ENCODE measurements around the gene VNN1. TPM values are rescaled to one million over a fixed set of nuclear protein-coding genes. Genes with fewer than 3 reads are reported as not detected.

The VNN1 gene
- total RNA-seq, 1 donor from 2014 or later: not detected

GRCh38 chr6:132733814-132734213 lies 20.0 kb upstream of the VNN1 start:
- DNase-seq (ENCODE audit: low spot score): no peak
- Mint-ChIP-seq H3K27me3 (ENCODE audit: low read depth) (peaks cover 21% of the 10 kb centered on the region), H3K4me3 (ENCODE audit: unreplicated experiment) (no peak overlapping the region)

GRCh38 chr6:132733283-132733682 lies 19.4 kb upstream of the VNN1 start:
- H3K27ac Mint-ChIP-seq (ENCODE audit: unreplicated experiment): no peak overlapping the region
- DNase-seq (ENCODE audit: low spot score): no peak
- no peak overlapping the region for H3K4me3 Mint-ChIP-seq (ENCODE audit: unreplicated experiment)
- no peak for TF ChIP-seq CTCF (IDR thresholded peaks at IDR 0.05)
- H3K27me3 Mint-ChIP-seq (ENCODE audit: low read depth): peaks cover 19% of the 10 kb centered on the region
- no peaks in the 10 kb centered on the region for H3K4me1 Mint-ChIP-seq (ENCODE audit: low read depth)
- no peaks in the 10 kb centered on the region for H3K36me3 Mint-ChIP-seq (ENCODE audit: low read depth)
- H3K9me3 Mint-ChIP-seq (ENCODE audit: low read depth): no peaks in the 10 kb centered on the region

More at GRCh38 chr6:132733814-132734213, 20.0 kb upstream of the VNN1 start:
- H3K36me3 Mint-ChIP-seq (ENCODE audit: low read depth): no peaks in the 10 kb centered on the region
- no peak for TF ChIP-seq CTCF (IDR thresholded peaks at IDR 0.05)
- H3K9me3 Mint-ChIP-seq (ENCODE audit: low read depth): no peaks in the 10 kb centered on the region
- H3K27ac Mint-ChIP-seq (ENCODE audit: unreplicated experiment): no peak overlapping the region
- H3K4me1 Mint-ChIP-seq (ENCODE audit: low read depth): no peaks in the 10 kb centered on the region

GRCh38 chr6:132731086-132731485 lies 17.2 kb upstream of the VNN1 start:
- no peaks in the 10 kb centered on the region for H3K36me3 Mint-ChIP-seq (ENCODE audit: low read depth)
- no peaks in the 10 kb centered on the region for H3K9me3 Mint-ChIP-seq (ENCODE audit: low read depth)

GRCh38 chr6:132730560-132730959 lies 16.7 kb upstream of the VNN1 start:
- Mint-ChIP-seq H3K27ac (ENCODE audit: unreplicated experiment) (no peak overlapping the region), H3K4me3 (ENCODE audit: unreplicated experiment) (no peak overlapping the region), H3K4me1 (ENCODE audit: low read depth) (no peaks in the 10 kb centered on the region), H3K36me3 (ENCODE audit: low read depth) (no peaks in the 10 kb centered on the region), H3K9me3 (ENCODE audit: low read depth) (no peaks in the 10 kb centered on the region), H3K27me3 (ENCODE audit: low read depth) (peaks cover 10% of the 10 kb centered on the region)
- no peak for DNase-seq (ENCODE audit: low spot score)
- no peak for TF ChIP-seq CTCF (IDR thresholded peaks at IDR 0.05)

More at GRCh38 chr6:132731086-132731485, 17.2 kb upstream of the VNN1 start:
- DNase-seq (ENCODE audit: low spot score): no peak
- Mint-ChIP-seq H3K4me3 (ENCODE audit: unreplicated experiment) (no peak overlapping the region), H3K27me3 (ENCODE audit: low read depth) (peaks cover 10% of the 10 kb centered on the region), H3K27ac (ENCODE audit: unreplicated experiment) (no peak overlapping the region), H3K4me1 (ENCODE audit: low read depth) (no peaks in the 10 kb centered on the region)
- no peak for TF ChIP-seq CTCF (IDR thresholded peaks at IDR 0.05)

- Mint-ChIP-seq H3K27ac (ENCODE audit: unreplicated experiment) (no peak overlapping the region), H3K27me3 (ENCODE audit: low read depth) (peaks cover 8% of the 10 kb centered on the region), H3K9me3 (ENCODE audit: low read depth) (no peaks in the 10 kb centered on the region), H3K4me1 (ENCODE audit: low read depth) (no peaks in the 10 kb centered on the region), H3K4me3 (ENCODE audit: unreplicated experiment) (no peak overlapping the region), H3K36me3 (ENCODE audit: low read depth) (no peaks in the 10 kb centered on the region)
- TF ChIP-seq CTCF (IDR thresholded peaks at IDR 0.05): no peak
- DNase-seq (ENCODE audit: low spot score): no peak
These were observed 14.8 kb upstream of the VNN1 start for GRCh38 chr6:132728616-132729015.

Data from chondrocyte (in vitro differentiated cells).